T-helper 9 cell (primary cell): ENCODE data around the gene COL16A1.

Experiments used
- DNase-seq: peaks from one replicate; pipeline ENCODE4 v3.0.0-alpha.2; 2020

Gene COL16A1

DNA sequence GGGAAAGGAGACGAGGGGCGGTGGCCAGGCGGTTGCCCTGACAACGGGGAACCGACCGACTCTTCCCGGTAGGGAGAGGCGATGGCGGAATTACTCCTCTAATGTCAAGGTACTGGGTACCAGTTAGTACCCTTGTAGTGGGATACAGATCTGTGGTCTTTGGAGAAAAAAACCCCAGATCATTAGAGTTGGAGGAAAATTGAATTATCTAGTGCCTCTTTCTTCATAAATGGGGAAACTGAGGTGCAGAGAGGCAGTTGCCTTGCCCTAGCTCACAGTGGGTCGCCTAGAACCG lies 58.6 kb downstream of the COL16A1 start:
- DNase-seq: no peak

DNA sequence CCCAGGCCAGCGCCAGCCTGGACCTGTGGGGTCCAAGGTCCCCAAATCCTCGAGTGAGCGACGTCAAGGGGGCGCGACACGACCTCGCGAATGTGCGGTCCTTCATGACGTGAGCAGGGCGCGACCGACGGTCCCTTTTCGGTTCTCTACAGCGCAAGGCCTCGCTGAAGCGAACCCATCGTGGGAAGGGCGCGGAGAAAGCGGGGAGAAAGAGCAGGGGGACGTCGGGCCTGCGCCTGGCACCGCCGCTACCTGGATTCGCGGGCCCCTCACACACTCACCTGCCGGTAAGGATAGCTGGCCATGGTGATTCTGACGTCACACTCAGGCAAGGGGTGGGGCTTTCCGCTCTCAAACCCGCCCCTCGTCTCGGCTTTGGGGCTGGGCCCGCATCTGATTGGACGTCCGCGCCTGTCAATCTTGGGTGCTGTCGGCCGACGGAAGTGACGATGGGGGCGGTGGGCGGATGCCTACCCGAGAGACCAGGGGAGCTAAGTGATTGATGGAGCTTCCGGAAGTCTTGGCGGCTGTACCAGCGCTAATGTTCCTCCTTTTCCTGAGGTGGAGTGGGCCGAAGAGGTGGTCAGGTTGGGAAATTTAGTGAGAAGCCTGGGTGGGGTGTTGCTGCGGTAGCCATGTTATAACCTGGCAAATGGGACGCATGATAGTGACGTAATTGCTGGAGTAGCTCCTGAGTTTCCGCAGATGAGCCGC lies 59.1 kb downstream of the COL16A1 start, which contains the start of gene PEF1:
Gene PEF1, minus strand, starts transcription at position 317 of the 714 bp plus-strand sequence. Its CDS starts 12 bp downstream, at position 305.
- DNase-seq: peak; percentile 99

DNA sequence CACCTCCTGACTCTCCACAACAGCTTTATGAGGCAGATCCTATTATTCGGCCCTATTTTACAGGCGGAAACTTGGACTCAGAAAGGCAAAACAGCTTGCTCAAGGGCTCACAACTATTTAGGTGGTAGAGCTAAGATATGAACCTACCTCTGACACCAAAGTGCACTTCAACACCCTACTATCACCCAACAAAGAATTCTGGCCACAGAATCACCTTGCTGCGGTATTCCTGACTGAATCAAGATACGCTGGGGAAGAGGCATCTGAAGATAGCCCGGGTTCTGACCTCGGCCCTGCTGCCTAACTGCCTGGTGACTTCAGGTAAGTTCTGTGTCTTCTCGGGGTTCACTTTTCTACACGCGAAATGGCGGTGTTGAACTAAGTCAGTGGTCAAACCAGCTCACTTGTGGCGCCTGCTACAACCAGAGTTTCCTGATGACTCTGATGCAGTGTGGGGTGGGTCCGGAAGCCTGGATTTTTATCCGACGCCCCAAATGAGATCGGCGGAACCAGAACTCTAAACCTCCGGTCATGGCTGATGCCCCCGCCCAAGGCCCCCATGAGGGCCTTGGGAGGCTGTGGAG lies 59.7 kb downstream of the COL16A1 start:
- no peak for DNase-seq

DNA sequence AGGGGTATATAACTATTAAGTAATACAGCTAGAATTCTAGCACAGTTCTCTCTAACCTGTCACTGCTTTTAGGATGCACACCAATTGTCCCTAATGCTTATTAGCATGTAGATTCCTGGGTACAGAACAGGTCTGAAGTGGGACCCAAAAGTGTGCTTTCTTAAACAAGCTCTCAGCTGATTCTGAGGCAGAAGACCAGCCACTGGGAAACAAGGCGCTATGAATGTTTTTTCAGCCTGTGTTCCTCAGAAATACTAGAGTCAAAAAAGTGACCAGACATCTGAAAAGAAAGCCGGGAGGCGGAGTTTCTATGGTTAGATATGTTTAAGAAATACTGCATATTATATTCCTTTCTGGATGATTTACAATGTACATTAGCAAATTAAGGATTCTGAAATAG lies 60.9 kb downstream of the COL16A1 start:
- DNase-seq: no peak

DNA sequence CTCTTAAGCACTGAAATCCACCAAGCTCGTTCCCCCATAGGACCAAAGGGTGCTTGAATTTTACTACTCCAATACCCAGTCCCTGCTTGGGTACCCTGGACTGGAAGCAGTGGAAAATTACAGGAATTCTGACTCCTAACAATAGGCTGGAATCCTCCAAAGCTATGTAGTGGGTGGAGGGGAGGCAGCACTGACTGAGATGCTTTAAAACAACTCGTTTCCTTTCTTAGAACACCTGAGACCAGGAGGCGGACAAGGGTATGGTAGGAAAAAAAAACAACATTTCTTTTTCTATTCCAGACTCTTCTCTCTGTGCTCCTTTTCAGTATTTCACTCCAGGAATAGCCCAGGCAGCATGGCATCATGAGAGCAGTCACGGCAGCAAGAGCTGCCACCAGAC lies 61.5 kb downstream of the COL16A1 start:
- DNase-seq: no peak

DNA sequence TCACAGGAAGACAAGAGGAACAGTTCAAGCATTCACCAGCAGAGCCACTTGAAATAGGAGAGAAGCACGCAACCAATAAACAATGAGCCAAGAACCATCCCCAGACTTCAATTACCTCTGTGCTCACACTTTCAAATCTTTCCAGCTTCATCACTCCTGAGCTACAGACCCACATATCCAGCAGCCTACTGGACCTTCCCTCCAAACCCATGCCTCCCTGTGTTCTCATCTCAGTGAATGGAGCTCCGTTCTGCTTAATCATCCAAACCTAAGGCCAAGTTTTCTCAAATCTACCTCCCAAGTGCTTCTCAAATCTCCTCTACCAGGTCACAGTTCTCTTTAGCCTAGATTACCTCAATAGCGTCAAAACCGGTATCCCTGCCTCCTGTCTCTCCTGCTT lies 62.9 kb downstream of the COL16A1 start:
- DNase-seq: no peak

DNA sequence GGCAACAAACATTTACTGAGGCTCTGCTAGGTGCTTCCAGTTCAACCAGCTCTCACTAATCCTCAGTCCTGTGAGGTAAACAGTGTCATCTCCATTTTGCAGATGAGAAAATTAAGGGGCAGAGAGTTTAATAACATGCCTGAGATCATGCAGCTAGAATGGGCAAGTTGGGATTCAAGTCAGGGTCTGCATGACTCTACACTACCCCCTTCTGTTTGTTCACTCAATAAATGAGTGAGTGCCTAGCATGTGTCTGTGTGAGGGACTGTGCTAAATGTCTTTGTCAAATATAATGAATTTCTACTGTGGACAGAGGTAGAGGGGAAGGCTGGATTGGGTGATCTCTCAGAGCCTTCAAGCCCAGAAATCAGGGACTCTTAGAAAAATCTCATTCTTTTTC lies 63.6 kb downstream of the COL16A1 start:
- no peak for DNase-seq

DNA sequence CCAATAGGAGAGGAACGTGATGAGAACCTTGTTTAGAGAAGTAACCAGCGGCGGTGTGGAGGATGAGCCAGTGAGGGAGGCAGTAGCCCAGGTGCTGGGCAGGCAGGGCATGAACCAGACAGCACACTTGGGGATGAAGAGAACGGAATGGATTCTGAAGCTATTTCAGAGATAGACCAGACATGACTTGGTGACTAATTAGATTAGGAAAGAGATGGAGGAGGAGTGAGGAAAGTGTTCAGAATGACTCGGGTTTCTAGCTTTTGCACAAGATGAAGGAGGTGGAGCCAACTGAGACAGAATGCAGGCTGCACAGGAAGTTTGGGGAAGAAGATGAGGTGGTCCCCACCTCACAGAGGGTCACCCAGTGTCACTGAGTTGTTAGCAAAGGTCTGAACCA lies 64.3 kb downstream of the COL16A1 start:
- no peak for DNase-seq

DNA sequence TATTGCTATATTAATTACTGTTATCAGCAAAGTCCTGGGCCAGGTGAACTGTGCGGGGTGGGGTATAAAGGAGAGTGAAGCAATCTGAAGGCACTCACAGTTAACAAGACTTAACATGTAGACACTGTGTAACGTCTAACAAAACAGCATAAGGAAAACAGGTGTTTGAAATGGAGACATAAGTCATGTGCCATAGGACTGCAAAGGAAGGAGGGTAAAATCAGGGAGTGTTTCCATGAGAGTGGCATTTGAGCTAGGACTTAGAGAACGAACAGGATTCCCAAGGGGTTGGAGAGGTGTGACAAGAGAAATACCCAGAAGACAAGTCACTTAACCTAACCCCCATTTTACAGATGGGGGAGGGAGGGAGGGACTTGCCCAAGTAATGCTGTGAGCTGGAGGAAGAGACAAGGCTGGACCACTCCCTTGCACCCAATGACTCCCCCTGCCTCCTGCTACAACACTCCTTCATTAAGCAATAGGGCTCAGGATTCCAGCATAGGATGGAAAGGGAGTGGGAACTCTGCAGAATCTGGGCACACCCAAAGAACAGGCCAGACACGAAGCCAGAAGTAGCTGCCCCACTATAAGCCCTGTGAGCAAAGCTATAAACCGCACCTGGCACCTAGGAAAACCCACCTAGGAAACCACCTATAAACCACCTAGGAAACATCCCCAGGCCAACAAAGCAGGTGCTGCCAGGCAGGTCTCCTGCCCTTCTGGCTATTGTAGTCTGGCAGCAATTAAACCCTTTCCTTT lies 65.7 kb downstream of the COL16A1 start:
- DNase-seq: no peak

DNA sequence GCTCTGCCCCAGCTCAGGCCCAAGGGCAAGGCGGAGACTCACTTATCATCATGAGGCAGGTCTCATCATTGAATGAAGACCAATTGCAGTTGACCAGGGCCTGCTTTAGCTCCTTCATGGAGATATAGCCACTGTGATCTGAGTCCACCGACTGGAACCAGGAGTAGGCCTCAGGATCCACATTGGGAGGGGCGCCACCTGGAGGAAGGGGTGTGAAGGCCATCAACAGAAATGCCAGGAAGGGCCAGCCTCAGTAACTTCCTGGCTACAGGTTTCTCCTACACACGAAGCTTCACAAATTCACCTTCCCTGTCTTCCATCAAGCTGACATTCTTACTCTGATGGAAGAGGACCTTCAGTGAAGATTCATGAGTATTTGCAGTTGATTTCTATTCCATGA lies 70.7 kb downstream of the COL16A1 start:
- DNase-seq: no peak

DNA sequence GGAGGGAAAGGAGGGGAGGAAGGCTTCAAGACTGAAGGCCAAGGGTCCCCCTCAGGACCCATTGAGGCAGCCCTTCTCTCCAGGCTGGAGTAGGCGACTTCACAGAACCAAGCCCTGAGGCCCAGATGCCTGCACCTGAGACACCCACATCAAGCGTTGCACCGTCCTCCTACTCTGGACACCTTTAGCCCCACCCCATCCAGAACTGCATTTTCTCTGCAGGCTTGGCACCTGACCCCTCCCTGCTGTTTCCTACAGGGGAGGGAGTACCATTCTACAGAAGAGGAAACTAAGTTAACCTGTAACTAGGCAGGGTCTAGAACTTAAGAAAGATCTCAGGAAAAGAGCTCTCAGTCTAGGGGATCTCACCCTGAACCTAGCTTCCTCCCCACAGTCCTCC lies 71.2 kb downstream of the COL16A1 start:
- no peak for DNase-seq

DNA sequence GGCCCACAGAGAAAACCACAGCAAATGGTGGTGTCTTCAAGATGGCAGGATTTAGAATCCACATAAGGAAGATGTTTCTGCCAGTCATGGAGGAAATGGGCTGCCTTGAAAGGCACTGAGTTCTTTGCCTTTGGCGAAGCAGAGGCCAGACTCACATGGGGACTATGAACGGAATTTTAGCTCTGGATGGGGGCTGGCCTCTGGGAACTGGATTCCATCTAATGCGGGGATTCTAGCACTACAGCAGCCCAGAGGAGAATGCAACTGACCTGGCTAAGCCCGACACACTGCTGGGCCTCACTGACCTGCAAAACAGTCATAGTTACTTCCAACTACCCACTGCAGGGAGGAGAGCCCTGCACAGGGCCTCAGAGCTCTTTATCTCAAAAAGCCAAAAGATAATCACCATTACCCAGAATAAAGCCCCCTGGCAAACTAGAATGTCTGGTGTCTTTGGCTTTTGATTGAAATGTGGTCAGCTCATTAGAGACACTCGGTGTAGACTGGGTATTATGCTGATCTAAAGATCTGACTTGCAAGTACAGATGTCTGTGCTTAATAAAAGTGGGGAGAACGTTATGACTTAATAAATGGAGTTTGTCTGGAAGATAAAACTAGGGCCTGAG lies 74.8 kb downstream of the COL16A1 start:
- no peak for DNase-seq

DNA sequence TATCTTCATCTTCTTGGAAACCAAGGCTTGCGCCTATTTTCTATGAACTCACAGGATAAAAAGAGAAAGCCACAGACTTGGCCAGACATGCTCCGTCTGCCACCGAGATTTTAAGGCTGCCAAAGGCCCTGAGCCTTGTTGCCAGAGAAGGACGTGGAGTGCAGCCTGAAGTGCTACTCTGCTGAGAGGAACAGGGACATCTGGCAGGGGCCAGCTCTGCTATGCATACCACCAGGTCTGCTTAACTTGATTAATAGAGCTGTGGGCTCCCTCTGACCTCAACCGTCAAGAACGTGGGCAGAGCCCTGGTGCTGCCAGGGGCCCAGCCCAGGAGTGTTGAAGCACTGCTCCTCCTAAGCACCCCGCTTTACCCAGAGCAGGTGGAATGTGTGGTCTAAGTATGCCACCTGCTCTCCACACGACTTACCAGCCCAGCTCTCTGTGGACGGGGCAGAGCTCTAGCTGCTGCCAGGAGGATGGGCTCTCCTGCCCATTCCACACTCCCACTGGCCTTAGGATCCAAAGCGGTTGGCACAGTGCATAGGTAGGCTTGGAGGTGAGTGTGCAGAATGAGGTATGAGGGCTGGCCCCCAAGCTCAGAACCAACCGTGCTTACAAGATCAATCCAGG lies 75.8 kb downstream of the COL16A1 start:
- DNase-seq: no peak

DNA sequence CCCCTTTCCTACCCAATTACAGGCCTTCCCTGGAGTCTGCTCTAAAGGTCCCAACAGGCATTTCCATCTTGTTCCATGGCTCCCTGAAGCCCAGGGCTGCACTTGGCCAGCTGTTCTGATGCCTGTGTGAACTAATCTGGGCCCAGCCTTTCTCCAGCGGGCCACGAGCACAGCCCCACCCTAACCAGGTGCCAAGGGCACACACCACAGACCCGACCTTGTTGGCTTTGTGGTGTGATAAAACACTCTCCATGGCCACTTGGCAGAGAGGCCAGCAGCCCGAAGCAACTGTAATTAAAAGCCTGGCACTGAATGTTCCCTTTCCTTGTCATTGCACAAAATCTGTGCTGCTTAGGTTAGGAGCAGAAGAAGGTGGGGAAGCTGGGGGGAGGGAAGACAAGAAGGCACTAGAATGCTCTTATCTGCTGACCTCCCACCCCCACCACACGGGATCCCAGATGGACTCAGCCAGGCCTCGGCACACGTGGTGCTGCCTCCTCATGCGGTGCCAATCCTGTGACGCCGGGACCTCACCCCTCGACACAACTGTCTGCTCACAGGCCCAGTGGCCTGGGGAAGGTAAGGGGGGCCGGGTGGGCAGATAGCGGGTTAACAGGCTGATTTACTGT lies 76.4 kb downstream of the COL16A1 start:
- DNase-seq: no peak

DNA sequence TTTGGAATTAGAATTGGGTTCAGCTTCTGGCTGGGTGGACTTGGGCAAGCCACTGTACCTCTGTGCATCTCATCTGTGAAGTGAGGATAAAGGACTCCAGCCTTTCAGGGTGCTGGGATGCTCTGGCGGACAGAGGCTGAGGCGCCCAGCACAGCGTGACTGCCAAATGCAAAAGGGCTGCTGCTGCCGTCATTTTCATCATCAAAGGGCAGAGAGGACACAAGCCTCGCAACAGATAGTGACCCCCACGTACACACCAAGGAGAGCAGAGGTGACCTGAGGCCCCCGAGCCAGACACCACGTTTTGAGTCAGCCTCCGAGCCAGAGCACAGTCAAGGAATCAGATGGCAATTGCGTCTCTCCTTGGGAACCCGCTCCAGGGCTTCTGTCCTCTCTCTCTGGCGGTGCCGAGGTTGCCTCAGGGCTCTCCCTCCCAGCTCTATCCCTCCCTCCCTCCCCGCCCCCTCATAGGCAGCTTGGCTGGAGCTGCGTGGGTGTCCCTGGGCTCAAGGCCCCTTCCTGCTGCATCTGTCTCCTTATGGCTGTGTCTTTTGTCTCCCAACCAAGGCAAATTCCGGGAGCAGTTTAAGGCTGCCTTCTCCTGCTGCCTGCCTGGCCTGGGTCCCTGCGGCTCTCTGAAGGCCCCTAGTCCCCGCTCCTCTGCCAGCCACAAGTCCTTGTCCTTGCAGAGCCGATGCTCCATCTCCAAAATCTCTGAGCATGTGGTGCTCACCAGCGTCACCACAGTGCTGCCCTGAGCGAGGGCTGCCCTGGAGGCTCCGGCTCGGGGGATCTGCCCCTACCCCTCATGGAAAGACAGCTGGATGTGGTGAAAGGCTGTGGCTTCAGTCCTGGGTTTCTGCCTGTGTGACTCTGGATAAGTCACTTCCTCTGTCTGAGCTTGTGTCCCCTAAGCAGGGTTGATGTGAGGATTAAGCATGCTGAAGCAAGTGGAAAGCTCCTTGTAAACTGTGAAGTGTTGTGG lies 77.3 kb downstream of the COL16A1 start:
- no peak for DNase-seq

DNA sequence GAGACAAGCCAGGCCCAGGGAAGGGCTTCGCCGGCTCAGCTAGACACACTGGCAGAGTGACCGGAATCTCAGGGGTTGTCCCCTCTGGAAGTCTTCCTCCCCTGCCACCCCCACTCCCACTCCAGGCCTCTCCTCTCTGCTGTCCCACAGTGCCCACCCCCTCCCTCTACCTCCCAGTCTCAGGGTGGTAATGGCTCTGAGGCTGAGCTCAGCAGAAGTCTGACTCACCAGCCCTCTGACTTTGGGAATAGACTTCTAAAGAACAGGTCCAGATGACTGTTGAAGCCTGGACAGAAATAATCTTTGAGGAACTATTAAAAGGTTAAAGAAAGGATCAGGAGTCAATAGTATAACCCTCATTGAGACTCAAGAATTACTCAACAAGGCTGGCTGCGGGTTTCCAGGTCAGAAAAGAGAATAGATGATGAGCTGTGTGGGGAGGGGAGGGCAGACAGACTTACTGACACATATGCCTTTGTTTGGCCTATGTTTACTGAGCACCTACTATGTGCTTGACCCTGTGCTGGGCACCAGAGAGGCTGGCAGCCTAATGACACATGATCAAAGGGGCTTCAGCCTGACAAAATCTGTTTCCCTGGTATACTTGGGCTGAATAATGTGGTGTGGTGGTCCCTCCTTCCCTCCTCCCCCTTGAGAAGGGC lies 78.1 kb downstream of the COL16A1 start:
- no peak for DNase-seq

DNA sequence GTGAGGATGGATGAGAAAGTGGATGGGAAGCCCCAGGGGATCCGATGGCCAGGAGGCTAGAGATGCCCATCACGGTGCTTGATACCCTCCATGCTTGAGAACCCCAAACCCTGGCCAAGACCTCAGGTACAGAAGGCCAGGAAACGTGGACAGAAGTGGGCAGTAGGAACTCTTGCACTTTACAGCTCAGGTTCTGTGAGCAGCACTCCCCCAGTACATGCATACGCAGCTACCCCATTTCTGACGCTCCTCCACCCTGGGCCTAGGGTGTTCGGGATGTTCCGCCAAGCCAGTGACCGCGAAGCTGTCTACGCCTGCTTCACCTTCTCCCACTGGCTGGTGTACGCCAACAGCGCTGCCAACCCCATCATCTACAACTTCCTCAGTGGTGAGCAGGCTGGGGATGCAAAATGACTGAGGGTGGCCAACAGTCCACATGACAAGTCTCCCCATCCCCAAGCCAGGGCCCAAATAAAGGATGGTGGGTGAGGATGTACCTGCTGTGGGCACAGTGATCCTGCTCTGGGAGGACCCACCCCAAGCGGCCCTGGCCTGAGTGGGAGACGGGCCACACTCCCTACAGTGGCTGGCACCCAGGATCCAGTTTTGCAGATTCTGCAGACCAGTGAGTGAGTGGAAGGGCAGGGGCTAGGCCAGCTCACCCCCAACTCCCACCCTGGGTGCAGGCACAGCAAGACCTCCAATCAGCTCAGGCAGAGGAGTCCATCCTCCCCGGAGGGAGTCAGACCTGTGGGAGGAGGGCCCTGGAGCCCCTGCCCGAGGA lies 78.9 kb downstream of the COL16A1 start:
- no peak for DNase-seq

DNA sequence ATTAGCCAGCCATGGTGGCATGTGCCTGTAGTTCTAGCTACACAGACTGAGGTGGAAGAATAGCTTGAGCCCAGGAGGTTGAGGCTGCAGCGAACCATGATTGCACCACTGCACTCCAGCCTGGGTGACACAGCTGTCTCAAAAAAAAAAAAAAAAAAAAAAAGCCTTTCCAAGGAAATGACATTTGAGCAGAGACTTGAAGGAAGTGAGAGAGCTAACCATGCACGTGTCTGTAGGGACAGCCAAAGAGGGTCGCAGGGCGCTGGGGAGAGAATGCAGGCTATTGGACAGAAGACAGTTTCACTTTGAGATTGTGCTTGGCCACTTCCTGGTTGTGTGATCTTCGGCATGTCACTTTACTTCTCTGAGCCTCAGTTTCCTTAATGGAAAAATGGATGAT lies 79.5 kb downstream of the COL16A1 start:
- no peak for DNase-seq

DNA sequence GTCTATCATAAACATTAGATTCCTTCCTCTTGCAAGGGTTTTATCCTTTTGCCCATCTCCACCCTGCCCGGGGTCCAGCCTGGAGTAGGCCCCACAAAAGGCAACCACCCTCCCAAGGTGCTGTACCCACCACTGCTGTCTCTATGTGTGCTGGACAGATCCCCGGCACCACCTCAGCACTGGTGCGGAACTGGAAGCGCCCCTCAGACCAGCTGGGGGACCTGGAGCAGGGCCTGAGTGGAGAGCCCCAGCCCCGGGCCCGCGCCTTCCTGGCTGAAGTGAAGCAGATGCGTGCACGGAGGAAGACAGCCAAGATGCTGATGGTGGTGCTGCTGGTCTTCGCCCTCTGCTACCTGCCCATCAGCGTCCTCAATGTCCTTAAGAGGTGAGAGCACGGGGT lies 80.5 kb downstream of the COL16A1 start:
- no peak for DNase-seq
